NCI-H524 (cell line): Measurements from ENCODE around the gene ARHGAP32.
"Not testable (repeated sequence)": the region's sequence is repeated elsewhere in the genome, so short reads cannot be mapped to it uniquely, and the experiment has no call there.

Experiments used
- DNase-seq, 2 experiments: peaks; one replicate each; lab custom pipeline; 2025; lab: John Stamatoyannopoulos, UW

ARHGAP32 gene

GRCh38 chr11:128933481-128934178 is 258.5 kb downstream of the ARHGAP32 start:
- peak; percentile 50 to 85 for DNase-seq

GRCh38 chr11:128931668-128932067 is 260.5 kb downstream of the ARHGAP32 start:
- DNase-seq: peak; percentile 61 to 81

GRCh38 chr11:128931066-128931465 is 261.1 kb downstream of the ARHGAP32 start:
- DNase-seq: no peak

GRCh38 chr11:128929991-128930390 is 262.1 kb downstream of the ARHGAP32 start:
- DNase-seq: peak; percentile 34 to 57

- no peak for DNase-seq
Measured at GRCh38 chr11:128929468-128929867, 262.7 kb downstream of the ARHGAP32 start.

GRCh38 chr11:128928400-128928799 is 263.7 kb downstream of the ARHGAP32 start:
- no peak for DNase-seq

GRCh38 chr11:128927683-128928336 is 264.3 kb downstream of the ARHGAP32 start:
- DNase-seq: no peak

GRCh38 chr11:128927108-128927461 is 265.0 kb downstream of the ARHGAP32 start:
- DNase-seq: no peak

GRCh38 chr11:128926437-128927107 is 265.6 kb downstream of the ARHGAP32 start:
- DNase-seq: no peak

GRCh38 chr11:128926000-128926399 is 266.1 kb downstream of the ARHGAP32 start:
- no peak for DNase-seq

GRCh38 chr11:128925250-128925600 is 266.9 kb downstream of the ARHGAP32 start:
- DNase-seq: no peak

GRCh38 chr11:128924510-128925249 is 267.4 kb downstream of the ARHGAP32 start:
- no peak for DNase-seq

- peak in 1 of 2 experiments; percentile 18 for DNase-seq
Measured at GRCh38 chr11:128924104-128924503, 268.0 kb downstream of the ARHGAP32 start.

GRCh38 chr11:128921793-128922192 is 270.3 kb downstream of the ARHGAP32 start:
- DNase-seq: no peak

GRCh38 chr11:128920666-128921065 is 271.5 kb downstream of the ARHGAP32 start:
- no peak for DNase-seq

GRCh38 chr11:128919635-128920034 is 272.5 kb downstream of the ARHGAP32 start:
- not testable (repeated sequence) for DNase-seq

- DNase-seq: no peak
Measured at GRCh38 chr11:128919216-128919615, 272.9 kb downstream of the ARHGAP32 start.

GRCh38 chr11:128917144-128917724 is 274.9 kb downstream of the ARHGAP32 start:
- no peak for DNase-seq

- DNase-seq: no peak
Measured at GRCh38 chr11:128916681-128917080, 275.4 kb downstream of the ARHGAP32 start.

- no peak for DNase-seq
Measured at GRCh38 chr11:128916037-128916572, 276.0 kb downstream of the ARHGAP32 start.

GRCh38 chr11:128915149-128915521 is 277.0 kb downstream of the ARHGAP32 start:
- DNase-seq: peak in 1 of 2 experiments; percentile 8
